Islet precursor cell (in vitro differentiated cells): ENCODE data around the gene RBBP9.
A peak's percentile ranks its signal among the peaks of the same experiment; 100 is the strongest.
"Not testable (repeated sequence)": the region's sequence is repeated elsewhere in the genome, so short reads cannot be mapped to it uniquely, and the experiment has no call there.

Source experiments
- DNase-seq: peaks from one replicate; pipeline ENCODE4 v3.0.0-alpha.2; 2018

The RBBP9 gene

GRCh38 chr20:18501672-18502071 is 4.6 kb upstream of the RBBP9 start:
- DNase-seq: not testable (repeated sequence)

DNA sequence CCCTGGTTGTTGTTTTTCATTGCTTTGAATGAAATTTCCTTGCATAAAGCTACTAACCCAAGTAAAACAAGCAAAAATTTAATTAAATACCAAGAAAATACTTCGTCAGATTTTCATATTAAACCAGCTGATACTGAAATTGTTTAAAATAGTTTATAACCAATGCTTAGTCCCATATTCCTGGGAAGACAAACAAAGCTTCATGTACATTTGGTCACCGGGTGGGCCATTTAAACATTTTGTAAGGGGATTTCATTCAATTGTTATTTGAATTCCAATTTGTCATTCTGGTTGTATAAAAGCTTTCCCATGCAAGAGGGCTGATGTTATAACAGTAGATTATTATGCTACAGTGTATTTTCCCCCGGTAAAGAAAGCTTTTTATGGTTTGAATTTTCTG is 578 bp upstream of the RBBP9 start:
- DNase-seq: no peak

GRCh38 chr20:18496042-18496441 is 983 bp downstream of the RBBP9 start:
- no peak for DNase-seq

DNA sequence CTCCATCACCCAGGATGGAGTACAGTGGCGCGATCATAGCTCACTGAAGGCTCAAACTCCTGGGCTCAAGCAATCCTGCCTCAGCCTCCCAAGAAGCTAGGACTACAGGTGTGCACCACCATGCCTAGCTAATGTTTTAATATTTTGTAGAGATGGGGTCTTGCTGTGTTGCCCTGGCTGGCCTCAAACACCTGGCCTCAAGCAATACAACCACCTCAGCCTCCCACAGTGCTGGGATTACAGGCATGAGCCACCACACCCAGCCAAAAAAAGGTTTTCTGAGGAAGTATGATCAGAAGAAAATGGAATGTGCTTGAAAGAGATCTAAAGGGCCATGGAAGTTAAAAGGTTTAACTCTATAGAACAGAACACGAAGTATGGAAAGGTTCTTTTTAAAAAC is 8.7 kb downstream of the RBBP9 start:
- no peak for DNase-seq

- DNase-seq: no peak
Measured at GRCh38 chr20:18481596-18481995, 15.4 kb downstream of the RBBP9 start.

- DNase-seq: no peak
Measured at GRCh38 chr20:18477821-18478220, 19.2 kb downstream of the RBBP9 start.

- no peak for DNase-seq
Measured at GRCh38 chr20:18477218-18477617, 19.8 kb downstream of the RBBP9 start.

DNA sequence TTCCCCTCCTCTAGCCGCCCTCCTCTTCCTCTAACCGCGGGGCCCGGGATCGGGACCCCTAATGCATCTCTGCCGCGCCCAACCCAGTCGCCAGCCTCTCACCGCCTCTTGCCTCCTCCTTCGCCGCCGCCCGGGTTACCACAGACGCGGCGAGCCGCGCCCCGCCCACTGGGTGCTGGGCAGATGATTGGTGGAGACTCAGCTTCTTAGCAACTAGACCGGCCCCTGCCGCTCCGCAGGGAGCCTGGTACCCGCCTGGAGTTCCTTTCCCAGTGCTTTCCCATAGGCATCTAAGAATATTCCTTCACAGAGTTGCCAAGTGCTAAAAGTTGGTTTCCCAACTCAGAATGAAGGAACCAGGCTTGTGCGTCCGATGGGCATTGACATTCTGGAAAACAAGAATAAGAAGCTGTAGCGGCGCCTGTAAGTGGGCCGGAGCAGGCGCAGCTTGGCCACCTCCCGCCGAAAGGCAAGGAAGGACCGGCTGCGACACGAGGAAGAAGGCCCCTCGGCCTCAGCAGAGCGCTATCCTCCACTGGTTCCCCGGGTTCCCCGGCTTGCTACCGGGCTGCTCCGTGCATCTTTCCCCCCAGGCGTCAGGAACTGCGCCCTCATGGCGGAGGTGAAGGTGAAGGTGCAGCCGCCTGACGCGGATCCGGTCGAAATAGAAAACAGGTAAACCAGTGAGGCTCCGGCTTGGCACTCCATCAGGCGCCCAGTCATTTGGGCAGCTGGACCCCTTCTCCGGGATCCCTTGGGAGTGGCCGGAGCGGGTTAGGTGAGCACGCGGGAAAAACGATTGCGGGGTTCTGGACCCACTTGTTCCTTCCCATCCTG is 29.9 kb downstream of the RBBP9 start, which contains the start of the genes DZANK1 and POLR3F:
Gene DZANK1 (minus strand): TSS at position 137 of the 837 bp plus-strand sequence. CDS start 1,672 bp downstream, outside the sequence.
Gene POLR3F (plus strand): TSS at position 497 of the 837 bp plus-strand sequence. CDS start 117 bp downstream, at position 614.
- DNase-seq: peak; percentile 98

DNA sequence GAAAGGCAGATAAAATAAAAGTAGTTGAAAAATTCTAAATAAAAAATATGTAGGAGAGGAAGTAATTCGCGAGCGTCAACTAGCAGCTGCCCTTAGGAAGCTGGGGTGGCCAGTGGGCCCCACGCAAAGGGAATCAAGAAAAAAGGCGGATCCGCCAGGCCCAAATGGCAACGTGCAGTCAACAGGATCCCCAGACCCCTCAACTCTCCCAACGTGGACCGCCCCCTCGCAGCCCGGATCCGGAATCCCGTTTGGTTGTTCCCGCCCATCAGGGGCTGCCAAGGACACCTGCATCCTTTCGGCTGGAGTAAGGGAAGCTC is 30.5 kb downstream of the RBBP9 start:
- DNase-seq: no peak

DNA sequence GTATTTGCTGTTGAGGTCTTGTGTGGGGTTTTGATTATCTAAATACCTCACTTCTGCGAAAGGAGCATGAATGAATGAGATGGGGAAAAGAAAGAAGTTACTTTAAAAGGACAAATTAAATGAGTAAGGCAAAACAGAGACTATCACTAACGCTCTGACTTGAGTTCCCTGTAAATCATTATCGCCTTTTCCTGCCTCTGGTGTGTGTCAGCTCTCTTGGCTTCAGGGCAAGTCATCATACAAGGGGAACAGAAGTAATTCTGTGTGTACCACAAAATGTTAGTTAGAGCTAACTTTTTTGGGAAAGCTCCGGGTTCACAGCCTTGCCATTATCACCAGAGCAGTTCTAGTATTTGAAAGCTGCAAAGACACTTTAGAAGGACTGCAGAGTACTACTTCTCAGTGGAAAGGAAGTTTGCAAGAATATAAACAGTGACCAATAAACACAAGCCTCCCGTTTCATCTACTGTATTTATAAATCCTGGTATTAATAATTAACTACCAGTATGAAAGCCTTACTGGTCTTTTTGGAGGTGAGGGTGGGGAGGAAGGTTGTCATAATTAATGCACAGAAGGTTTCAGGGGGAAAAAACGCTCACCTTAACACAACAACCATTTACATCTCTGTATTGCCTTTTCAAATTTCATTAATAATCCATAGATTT is 31.4 kb downstream of the RBBP9 start:
- DNase-seq: no peak

GRCh38 chr20:18456600-18456999 is 40.4 kb downstream of the RBBP9 start:
- DNase-seq: no peak

DNA sequence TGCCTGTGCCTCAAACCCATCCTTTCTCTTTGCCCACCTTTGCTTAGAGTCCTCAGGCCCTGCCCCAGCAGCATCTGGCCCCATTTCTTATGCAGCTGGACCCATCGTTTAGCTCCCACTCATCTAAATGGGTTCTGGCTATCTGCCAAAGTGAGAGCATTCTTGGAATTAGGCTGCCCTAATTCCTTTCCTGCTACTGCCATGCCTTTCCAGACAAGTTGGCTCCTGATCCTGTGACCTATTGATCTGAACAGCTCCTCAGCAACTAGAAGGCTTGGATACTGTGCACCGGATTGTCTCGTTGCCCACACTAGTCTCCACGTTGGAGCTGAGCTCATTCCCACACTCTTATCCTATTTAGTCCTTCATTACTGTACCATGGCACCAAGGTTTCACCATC is 53.1 kb downstream of the RBBP9 start:
- no peak for DNase-seq

- no peak for DNase-seq
Measured at GRCh38 chr20:18440403-18440802, 56.6 kb downstream of the RBBP9 start.

GRCh38 chr20:18436847-18437246 is 60.2 kb downstream of the RBBP9 start:
- no peak for DNase-seq
